Activated CD4-positive, alpha-beta memory T cell treated with anti-CD3 and anti-CD28 coated beads for 36 hours (primary cell): ENCODE data around the gene PAPPA2. TPM values are rescaled to one million over a fixed set of nuclear protein-coding genes. Genes with fewer than 3 reads are reported as not detected.

Source experiments
- CTCF ChIA-PET: fragments of 350-600 bp; sonication (Branson Sonifier 250); formaldehyde crosslinking; loops from one replicate; lab custom pipeline; 2021; ENCODE audit warnings: antibody characterized with exemption, inconsistent platforms; lab: Charles Lee
- POLR2A ChIA-PET: fragments of 350-600 bp; sonication (Branson Sonifier 250); formaldehyde crosslinking; loops from one replicate; lab custom pipeline; 2021; ENCODE audit warnings: antibody characterized with exemption; lab: Charles Lee
- DNase-seq: peaks from one replicate; pipeline ENCODE4 v3.0.0-alpha.2; 2020
- H3K27ac Mint-ChIP-seq: one replicate; pipeline ENCODE4 v1.8.0; 2021; ENCODE audit warnings: mixed read lengths
- H3K27me3 Mint-ChIP-seq: one replicate; pipeline ENCODE4 v1.8.0; 2021; ENCODE audit warnings: mixed read lengths
- H3K36me3 Mint-ChIP-seq: one replicate; pipeline ENCODE4 v1.8.0; 2021; ENCODE audit warnings: mixed read lengths
- H3K4me1 Mint-ChIP-seq: one replicate; pipeline ENCODE4 v1.8.0; 2021; ENCODE audit warnings: low read depth, mixed read lengths
- H3K4me3 Mint-ChIP-seq: one replicate; pipeline ENCODE4 v1.8.0; 2021; ENCODE audit warnings: mild to moderate bottlenecking, mixed read lengths
- H3K9me3 Mint-ChIP-seq: one replicate; pipeline ENCODE4 v1.8.0; 2021; ENCODE audit warnings: mixed read lengths
- intact Hi-C: fragments of 100-400 bp; cut with micrococcal nuclease; formaldehyde crosslinking; loops from one replicate; pipeline ENCODE4 v1.15.1; 2023
- total RNA-seq, 2 experiments: library from RNA; stranded (reverse); gene quantifications; one replicate each; pipeline ENCODE4 v1.2.3, GENCODE V29; 2021

Gene PAPPA2
- total RNA-seq, 2 experiments from 2014 or later, result 0.44 to 0.64 TPM

DNA sequence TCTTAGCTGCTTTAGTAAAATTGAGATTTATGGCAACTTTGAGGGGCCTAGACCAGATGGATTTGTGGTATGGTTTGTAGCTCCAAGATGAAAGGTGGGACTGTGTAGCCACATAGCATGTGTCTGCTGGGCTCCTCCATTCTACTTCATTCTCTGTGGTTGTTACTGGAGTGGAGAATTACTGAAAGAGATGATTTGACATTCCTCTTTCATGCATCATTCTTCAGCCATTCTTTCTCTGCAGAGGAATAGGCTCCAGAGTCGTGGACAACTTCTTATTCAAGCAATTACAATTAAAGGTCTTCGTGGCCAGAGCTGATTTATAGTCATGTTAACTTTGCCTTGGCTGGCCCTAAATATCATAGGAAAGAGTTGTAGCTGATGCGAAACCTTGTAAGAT lies 328.9 kb downstream of the PAPPA2 start:
- POLR2A ChIA-PET, result no interaction called here
- H3K9me3 Mint-ChIP-seq, result peaks cover 3% of the 10 kb centered on the region
- intact Hi-C loops, result no loop called here
- H3K4me3 Mint-ChIP-seq, result no peak overlapping the region
- CTCF ChIA-PET, result no interaction called here
- H3K4me1 Mint-ChIP-seq, result no peaks in the 10 kb centered on the region
- no peaks in the 10 kb centered on the region for H3K27me3 Mint-ChIP-seq
- no peak for DNase-seq
- H3K27ac Mint-ChIP-seq, result no peak overlapping the region
- H3K36me3 Mint-ChIP-seq, result no peaks in the 10 kb centered on the region

DNA sequence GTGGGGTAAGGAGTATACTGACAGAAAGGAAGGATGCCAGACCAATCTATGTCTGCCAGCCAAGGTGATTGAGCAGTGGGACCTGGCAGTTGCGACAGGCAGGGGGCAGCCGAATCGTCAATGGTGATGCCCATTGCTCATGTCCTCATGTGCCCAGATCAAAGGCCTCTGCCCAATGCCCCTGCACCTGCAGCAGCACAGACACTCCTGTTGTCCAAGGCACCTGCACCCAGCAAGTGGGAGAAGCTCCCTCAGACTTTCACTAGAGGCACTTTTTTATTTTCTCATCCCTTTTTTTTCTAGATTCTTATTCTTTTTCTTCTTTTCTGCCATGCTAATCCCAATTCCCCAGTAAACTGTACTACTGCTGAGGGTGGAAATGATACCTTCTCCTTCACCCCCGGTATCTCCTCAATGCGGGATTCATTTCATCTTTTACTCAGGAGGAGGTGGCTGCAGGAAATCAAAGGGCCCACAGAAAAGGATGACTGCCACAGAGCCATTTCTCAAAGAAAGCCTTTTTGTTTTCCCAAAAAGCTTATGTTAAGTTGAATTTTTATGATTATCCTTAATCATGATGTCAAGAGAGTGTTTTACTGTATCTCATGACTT lies 332.0 kb downstream of the PAPPA2 start:
- H3K4me3 Mint-ChIP-seq, result no peak overlapping the region
- intact Hi-C loops, result no loop called here
- CTCF ChIA-PET, result no interaction called here
- H3K9me3 Mint-ChIP-seq, result no peaks in the 10 kb centered on the region
- no peak for DNase-seq
- H3K27me3 Mint-ChIP-seq, result no peaks in the 10 kb centered on the region
- no peaks in the 10 kb centered on the region for H3K4me1 Mint-ChIP-seq
- H3K27ac Mint-ChIP-seq, result no peak overlapping the region
- no peaks in the 10 kb centered on the region for H3K36me3 Mint-ChIP-seq
- POLR2A ChIA-PET, result no interaction called here

DNA sequence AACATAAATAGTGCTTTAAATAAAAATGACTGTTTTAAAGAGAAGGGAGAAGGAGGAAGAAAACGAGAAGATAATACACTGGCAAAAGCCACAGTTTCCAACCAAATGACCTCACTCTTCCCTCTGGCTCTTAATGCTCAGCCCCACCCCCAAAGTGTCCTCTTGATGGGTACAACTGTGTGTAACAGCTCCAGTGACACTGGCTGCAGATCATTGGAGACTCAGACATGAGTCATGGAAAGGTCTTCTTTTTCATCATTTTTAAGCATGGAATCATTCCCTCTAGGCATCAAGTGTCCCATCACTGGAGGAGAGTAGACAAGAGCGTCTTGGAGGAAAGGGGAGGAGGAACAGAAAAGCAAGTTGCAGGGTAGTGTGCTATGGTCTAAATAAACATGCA lies 333.0 kb downstream of the PAPPA2 start:
- CTCF ChIA-PET, result no interaction called here
- Mint-ChIP-seq H3K36me3 (no peaks in the 10 kb centered on the region), H3K9me3 (no peaks in the 10 kb centered on the region), H3K4me1 (no peaks in the 10 kb centered on the region), H3K4me3 (no peak overlapping the region), H3K27ac (no peak overlapping the region), H3K27me3 (no peaks in the 10 kb centered on the region)
- intact Hi-C loops, result no loop called here
- POLR2A ChIA-PET, result no interaction called here
- no peak for DNase-seq

DNA sequence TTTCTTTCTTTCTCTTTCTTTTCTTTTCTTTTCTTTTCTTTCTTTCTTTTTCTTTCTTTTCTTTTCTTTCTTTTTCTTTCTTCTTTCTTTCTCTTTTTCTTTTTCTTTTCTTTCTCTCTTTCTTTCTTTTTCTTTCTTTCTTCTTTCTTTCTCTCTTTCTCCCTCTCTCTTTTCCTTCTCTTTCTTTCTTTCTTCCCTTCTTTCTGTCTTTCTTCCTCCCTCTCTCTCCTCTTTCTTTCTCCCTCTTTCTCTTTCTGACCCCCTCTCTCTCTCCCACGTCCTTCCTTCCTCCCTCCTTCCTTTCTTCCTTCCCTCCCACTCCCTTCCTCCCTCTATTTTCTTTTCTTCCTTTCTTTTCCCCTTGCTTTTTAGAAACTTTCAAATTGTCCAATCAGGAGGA lies 333.6 kb downstream of the PAPPA2 start:
- POLR2A ChIA-PET, result no interaction called here
- H3K36me3 Mint-ChIP-seq, result no peaks in the 10 kb centered on the region

DNA sequence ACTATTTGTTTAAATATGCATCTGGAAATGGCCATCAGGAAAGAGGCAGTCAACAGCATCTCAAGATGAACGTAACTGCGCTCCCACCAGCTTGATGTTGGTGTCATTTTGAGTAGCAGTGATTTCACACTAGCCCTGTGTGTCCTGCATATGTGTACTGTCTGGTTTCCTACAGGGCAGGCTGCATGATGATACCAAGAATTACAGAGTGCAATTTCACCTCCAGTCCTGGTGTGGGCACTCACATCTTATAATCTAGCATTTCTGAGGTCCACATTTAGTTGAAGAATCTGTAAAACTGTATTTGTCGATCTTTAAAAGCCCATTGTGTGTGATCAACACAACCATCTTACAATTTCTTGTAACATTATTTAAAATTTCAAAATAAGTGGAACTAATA lies 336.4 kb downstream of the PAPPA2 start:
- POLR2A ChIA-PET, result no interaction called here
- DNase-seq, result no peak
- CTCF ChIA-PET, result no interaction called here
- Mint-ChIP-seq H3K4me3 (no peak overlapping the region), H3K36me3 (no peaks in the 10 kb centered on the region), H3K27me3 (no peaks in the 10 kb centered on the region), H3K9me3 (no peaks in the 10 kb centered on the region), H3K4me1 (no peaks in the 10 kb centered on the region), H3K27ac (no peak overlapping the region)
- intact Hi-C loops, result no loop called here

More for the DNA sequence above, 333.6 kb downstream of the PAPPA2 start:
- intact Hi-C loops, result no loop called here
- Mint-ChIP-seq H3K27me3 (no peaks in the 10 kb centered on the region), H3K9me3 (no peaks in the 10 kb centered on the region), H3K4me1 (no peaks in the 10 kb centered on the region), H3K4me3 (no peak overlapping the region), H3K27ac (no peak overlapping the region)
- DNase-seq, result no peak
- CTCF ChIA-PET, result no interaction called here

DNA sequence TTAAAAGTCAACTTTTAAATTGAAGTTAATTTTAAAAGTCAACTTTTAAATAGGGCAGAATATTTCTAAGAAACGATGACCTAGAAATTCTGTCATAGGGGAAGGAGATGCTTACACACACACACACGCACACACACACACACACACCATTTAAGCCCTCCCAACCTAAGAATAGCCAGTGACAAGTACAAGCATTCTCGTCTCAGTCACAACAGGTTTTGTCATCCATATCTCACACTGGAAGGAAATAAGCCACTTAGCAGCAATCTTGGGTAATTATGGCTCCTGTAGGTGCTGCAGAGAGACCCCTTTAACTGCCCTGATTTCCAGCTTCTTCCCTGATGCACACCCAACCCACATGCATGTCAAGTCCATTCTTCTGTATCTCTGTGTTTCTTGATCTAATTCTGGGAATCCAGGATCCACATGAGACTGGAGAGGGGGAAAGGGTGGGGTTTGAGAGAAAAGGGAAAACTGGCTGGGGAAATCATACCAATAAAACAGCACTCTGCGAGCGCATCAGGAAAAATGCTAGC lies 338.1 kb downstream of the PAPPA2 start:
- Mint-ChIP-seq H3K27me3 (no peaks in the 10 kb centered on the region), H3K4me1 (no peaks in the 10 kb centered on the region), H3K27ac (no peak overlapping the region), H3K9me3 (no peaks in the 10 kb centered on the region), H3K36me3 (no peaks in the 10 kb centered on the region), H3K4me3 (no peak overlapping the region)
- no peak for DNase-seq
- intact Hi-C loops, result no loop called here
- CTCF ChIA-PET, result no interaction called here
- POLR2A ChIA-PET, result no interaction called here

DNA sequence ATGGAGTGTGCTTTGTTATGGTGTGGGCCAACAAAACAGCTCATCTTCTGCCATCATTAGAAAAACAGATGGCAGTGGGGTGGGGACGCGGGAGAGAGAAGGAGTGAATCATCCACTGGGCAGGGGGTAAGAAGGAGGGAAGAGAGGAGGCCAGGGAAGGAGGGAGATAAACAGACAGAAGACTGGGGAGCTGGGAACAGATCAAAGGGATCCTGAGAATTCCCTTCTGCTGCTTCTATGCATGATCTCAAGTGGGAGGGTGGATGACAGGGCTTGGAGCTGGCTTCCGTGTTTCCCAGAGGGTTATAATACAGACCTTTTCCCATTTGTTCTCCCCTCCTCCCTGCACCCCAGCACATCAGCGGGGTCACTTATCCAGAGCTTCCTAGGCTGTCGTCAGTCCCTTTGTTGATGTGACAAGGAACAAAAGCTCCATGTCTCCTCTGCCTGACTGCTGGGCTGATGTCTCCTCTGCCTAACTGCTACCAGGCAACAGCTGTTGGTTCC lies 338.6 kb downstream of the PAPPA2 start:
- Mint-ChIP-seq H3K4me3 (no peak overlapping the region), H3K27ac (no peak overlapping the region), H3K27me3 (no peaks in the 10 kb centered on the region), H3K4me1 (no peaks in the 10 kb centered on the region), H3K9me3 (no peaks in the 10 kb centered on the region), H3K36me3 (no peaks in the 10 kb centered on the region)
- ChIA-PET POLR2A (no interaction called here), CTCF (no interaction called here)
- DNase-seq, result no peak
- intact Hi-C loops, result no loop called here

DNA sequence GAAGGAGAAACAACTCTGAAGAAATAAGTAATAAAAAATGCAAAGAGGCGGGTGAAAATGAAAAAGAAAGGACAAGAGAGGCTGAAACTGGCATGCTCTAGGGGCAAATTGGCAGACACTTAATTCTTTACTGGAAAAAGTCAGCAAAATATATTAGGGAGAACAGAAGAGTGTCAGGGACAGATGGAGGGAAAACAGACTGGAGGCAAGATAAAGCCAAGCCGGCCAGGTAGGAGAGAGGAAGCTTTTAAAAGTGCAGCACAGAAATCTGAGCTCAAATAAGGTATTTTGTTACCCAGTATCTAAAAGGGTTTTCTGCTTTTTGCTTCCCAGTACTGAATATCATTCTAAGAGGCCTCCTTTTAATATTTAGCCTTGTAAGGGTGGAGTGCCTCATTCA lies 339.3 kb downstream of the PAPPA2 start:
- Mint-ChIP-seq H3K36me3 (no peaks in the 10 kb centered on the region), H3K27ac (no peak overlapping the region), H3K4me1 (no peaks in the 10 kb centered on the region), H3K4me3 (no peak overlapping the region), H3K27me3 (no peaks in the 10 kb centered on the region), H3K9me3 (no peaks in the 10 kb centered on the region)
- no peak for DNase-seq
- intact Hi-C loops, result no loop called here
- CTCF ChIA-PET, result no interaction called here
- POLR2A ChIA-PET, result no interaction called here

DNA sequence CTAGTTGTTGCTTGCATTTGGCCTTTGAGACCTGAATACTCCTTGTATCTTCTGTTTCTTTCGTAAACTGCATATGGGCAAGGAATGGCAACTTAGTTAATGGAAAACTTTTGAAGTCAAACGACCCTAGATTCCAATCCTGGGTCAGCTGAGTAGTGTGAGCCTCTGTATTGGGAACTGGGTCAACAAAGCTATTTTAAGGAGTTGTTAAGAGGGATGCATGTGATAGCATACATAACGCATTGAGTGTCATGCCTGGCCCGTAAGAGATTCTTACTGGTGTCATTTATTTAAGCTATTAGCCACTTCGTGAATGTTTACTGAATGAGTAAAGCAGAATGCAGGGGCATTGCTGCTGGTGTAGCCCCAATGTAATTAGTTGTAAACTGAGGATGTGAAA lies 340.1 kb downstream of the PAPPA2 start:
- no peaks in the 10 kb centered on the region for H3K9me3 Mint-ChIP-seq
- DNase-seq, result no peak
- intact Hi-C loops, result no loop called here
- ChIA-PET POLR2A (no interaction called here), CTCF (no interaction called here)
- no peak overlapping the region for H3K27ac Mint-ChIP-seq
- H3K4me1 Mint-ChIP-seq, result no peaks in the 10 kb centered on the region
- H3K4me3 Mint-ChIP-seq, result no peak overlapping the region
- H3K36me3 Mint-ChIP-seq, result no peaks in the 10 kb centered on the region
- no peaks in the 10 kb centered on the region for H3K27me3 Mint-ChIP-seq

DNA sequence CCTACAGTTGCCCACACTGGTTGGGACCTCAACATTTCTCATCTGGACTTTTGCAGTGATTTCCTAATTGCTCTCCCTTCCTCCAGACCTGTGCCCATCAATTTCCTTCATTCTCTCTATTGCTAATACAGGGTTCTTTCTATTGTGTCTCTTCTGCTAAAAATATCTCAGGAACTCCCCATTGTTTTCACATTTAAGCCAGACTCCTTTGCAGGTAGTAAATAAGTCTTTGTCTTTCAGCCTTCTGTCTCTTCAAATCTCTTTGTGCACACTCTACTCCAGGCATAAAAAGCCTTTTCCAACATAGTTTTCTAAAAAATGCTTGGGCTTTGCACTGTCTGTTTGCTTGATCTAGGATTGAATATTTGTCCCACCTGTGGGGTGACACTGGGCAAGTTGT lies 340.6 kb downstream of the PAPPA2 start:
- H3K27me3 Mint-ChIP-seq, result no peaks in the 10 kb centered on the region
- H3K36me3 Mint-ChIP-seq, result no peaks in the 10 kb centered on the region
- no peaks in the 10 kb centered on the region for H3K9me3 Mint-ChIP-seq
- no peaks in the 10 kb centered on the region for H3K4me1 Mint-ChIP-seq
- DNase-seq, result no peak
- H3K27ac Mint-ChIP-seq, result no peak overlapping the region
- ChIA-PET POLR2A (no interaction called here), CTCF (no interaction called here)
- no peak overlapping the region for H3K4me3 Mint-ChIP-seq
- intact Hi-C loops, result no loop called here

DNA sequence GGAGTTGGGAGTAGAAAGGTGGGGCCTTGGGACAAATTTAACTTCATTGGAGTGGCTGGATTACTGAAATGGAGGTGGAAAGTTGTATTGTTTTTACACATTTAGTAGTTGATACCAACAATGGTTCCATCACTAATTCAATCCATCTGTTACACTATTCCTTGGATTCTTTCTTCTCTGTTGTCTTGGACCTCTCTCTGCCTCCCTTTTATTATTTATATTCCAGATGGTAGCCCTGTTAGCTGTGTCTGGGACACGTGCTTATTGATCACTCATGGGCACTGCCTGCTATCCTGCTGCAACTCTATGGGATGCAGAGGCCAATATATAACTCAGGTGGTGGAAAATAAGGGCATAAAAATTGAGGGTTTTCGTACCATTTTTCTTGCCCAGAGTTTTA lies 346.3 kb downstream of the PAPPA2 start:
- intact Hi-C loops, result no loop called here
- Mint-ChIP-seq H3K4me3 (no peak overlapping the region), H3K9me3 (no peaks in the 10 kb centered on the region), H3K27me3 (no peaks in the 10 kb centered on the region), H3K36me3 (no peaks in the 10 kb centered on the region), H3K4me1 (no peaks in the 10 kb centered on the region), H3K27ac (no peak overlapping the region)
- ChIA-PET CTCF (no interaction called here), POLR2A (no interaction called here)
- no peak for DNase-seq

DNA sequence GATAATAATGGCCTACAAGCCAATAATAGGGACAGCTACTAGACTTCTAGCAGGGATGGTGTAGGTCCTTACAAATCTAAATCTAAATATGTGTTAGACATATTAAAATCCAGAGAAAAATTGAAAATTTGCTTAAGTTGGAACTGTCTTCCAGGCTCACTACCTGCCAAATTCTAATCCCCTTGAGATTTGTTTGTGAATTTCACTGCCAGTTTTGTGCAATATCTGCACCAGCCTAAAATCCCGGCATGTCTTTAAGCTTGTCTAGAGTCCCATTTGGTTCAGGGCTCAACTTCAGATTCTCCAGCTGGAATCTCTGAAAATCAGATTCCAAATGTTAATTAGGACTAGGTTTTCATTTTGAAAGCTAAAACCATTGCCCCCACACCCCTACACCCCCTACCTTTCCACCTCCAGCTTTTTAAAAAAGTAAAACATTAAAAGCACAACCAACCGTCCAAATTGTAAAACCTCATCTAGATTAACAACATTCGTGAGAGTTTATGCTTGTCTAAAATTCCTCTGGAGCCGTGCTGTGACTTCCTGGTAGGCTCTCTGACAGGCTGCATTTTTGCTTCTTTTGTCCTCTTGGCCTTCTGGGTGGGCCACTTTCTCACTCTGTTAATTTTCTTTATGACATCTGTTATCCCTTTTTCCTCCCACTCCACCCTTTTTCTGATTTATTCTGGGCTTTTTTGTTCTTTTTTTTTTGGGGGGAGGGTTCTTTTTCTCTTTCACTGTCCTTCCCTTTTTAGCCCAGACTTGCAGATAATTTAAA lies 348.7 kb downstream of the PAPPA2 start:
- Mint-ChIP-seq H3K36me3 (no peaks in the 10 kb centered on the region), H3K27ac (no peak overlapping the region), H3K27me3 (no peaks in the 10 kb centered on the region), H3K4me1 (no peaks in the 10 kb centered on the region), H3K9me3 (no peaks in the 10 kb centered on the region), H3K4me3 (no peak overlapping the region)
- ChIA-PET CTCF (no interaction called here), POLR2A (no interaction called here)
- no peak for DNase-seq
- intact Hi-C loops, result no loop called here

DNA sequence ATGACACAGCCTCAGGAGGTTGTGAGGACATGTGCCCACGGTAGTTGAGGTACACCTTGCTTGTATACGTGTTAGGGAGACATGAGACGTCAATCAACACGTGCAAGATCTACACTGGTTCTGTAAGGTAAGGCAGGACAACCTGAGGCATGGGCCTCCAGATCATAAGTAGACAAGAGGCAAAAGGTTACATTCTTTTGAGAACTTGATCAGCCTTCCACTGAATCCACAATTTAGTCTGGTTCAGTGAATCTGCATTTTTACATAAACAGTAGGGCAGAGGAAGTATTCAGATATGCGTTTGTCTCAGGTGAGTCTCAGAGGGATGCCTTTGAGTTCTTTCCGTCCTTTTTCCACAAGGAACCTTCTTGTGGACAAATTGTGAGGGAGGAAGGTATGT lies 352.6 kb downstream of the PAPPA2 start:
- no peaks in the 10 kb centered on the region for H3K27me3 Mint-ChIP-seq
- H3K36me3 Mint-ChIP-seq, result no peaks in the 10 kb centered on the region
- no peaks in the 10 kb centered on the region for H3K4me1 Mint-ChIP-seq
- no peaks in the 10 kb centered on the region for H3K9me3 Mint-ChIP-seq
- ChIA-PET CTCF (no interaction called here), POLR2A (no interaction called here)
- intact Hi-C loops, result no loop called here
- DNase-seq, result no peak
- H3K4me3 Mint-ChIP-seq, result no peak overlapping the region
- no peak overlapping the region for H3K27ac Mint-ChIP-seq
